ENCODE data around the gene SLC24A2.
"Not testable (repeated sequence)": the region's sequence is repeated elsewhere in the genome, so short reads cannot be mapped to it uniquely, and the experiment has no call there.

Gene SLC24A2

DNA sequence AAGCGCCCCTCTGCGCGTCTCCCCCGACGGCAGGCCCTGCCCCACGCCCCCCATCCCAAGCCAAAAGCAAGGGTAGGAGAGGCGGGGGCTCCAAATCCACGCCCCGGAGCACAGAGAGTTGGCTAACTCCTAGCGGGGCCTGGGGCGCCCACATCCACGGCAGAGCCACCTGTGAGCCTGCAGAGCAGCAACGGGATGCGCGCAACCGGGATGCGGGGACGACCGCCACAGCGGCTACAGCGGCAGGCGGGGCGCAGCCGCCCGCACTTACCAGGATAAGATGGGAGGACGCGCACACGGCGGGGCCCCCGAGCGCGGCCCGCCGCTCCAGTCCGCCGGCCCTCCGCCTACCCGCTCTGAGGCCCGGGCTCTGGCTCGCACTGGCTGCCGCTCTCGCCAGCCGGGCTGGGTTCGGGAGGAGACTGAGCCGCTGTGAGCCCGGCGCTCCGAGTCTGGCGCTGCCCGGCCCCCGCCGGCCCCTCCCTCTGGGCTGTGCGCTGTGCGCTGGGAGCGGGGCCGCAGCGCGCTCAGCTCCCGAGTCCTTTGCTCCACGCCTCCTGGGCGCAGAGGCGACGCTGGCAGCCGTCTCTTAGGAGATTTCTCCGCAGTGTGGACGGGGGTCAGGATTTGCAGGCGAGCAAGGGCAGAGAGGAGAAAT lies at the start of gene SLC24A2:
Gene SLC24A2 (minus strand): TSS at position 424 of the 658 bp plus-strand sequence.
- TF ChIP-seq, protein P1, sequence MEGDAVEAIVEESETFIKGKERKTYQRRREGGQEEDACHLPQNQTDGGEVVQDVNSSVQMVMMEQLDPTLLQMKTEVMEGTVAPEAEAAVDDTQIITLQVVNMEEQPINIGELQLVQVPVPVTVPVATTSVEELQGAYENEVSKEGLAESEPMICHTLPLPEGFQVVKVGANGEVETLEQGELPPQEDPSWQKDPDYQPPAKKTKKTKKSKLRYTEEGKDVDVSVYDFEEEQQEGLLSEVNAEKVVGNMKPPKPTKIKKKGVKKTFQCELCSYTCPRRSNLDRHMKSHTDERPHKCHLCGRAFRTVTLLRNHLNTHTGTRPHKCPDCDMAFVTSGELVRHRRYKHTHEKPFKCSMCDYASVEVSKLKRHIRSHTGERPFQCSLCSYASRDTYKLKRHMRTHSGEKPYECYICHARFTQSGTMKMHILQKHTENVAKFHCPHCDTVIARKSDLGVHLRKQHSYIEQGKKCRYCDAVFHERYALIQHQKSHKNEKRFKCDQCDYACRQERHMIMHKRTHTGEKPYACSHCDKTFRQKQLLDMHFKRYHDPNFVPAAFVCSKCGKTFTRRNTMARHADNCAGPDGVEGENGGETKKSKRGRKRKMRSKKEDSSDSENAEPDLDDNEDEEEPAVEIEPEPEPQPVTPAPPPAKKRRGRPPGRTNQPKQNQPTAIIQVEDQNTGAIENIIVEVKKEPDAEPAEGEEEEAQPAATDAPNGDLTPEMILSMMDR (conservative IDR thresholded peaks at IDR 0.05; ENCODE audit: low read depth), result no peak
- POLR2A ChIA-PET (ENCODE audit: low non-redundant PET), result no interaction called here
- CTCF ChIA-PET, result no interaction called here
- no peak within 1 kb of the TSS for H3K27ac ChIP-seq
- no peak for DNase-seq (ENCODE audit: low spot score)

DNA sequence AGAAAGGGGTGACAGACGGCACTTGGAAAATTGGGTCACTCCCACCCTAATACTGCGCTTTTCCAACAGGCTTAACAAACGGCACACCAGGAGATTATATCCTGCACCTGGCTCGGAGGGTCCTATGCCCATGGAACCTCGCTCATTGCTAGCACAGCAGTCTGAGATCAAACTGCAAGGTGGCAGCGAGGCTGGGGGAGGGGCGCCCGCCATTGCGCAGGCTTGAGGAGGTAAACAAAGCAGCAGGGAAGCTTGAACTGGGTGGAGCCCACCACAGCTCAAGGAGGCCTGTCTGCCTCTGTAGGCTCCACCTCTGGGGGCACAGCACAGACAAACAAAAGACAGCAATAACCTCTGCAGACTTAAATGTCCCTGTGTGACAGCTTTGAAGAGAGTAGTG lies 44.5 kb upstream of the SLC24A2 start:
- CTCF ChIA-PET; POLR2A ChIA-PET (ENCODE audit: low non-redundant PET); DNase-seq (ENCODE audit: low spot score); H3K27ac ChIP-seq: not testable (repeated sequence)

DNA sequence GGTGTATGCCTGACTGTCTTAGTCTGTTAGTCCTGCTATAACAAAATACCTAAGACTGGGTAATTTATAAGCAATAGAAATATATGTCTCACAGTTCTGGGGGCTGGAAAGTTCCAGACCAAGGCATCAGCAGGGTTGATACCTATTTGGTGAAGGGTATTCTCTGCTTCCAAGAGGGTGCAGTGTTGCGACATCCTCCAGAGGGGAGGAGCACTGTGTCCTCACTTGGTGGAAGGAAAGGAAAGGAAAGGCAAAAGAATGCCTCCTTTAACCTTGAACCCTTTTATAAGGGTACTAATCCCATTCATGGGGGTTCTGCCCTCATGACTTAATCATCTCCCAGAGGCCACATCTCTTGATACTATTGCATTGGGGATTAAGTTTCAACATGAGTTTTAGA lies 42.0 kb upstream of the SLC24A2 start:
- ChIA-PET CTCF (no interaction called here), POLR2A (ENCODE audit: low non-redundant PET) (no interaction called here)
- no peak for DNase-seq (ENCODE audit: low spot score)
- TF ChIP-seq, protein P1 (conservative IDR thresholded peaks at IDR 0.05; ENCODE audit: low read depth), result no peak
- no peak overlapping the region for H3K27ac ChIP-seq

DNA sequence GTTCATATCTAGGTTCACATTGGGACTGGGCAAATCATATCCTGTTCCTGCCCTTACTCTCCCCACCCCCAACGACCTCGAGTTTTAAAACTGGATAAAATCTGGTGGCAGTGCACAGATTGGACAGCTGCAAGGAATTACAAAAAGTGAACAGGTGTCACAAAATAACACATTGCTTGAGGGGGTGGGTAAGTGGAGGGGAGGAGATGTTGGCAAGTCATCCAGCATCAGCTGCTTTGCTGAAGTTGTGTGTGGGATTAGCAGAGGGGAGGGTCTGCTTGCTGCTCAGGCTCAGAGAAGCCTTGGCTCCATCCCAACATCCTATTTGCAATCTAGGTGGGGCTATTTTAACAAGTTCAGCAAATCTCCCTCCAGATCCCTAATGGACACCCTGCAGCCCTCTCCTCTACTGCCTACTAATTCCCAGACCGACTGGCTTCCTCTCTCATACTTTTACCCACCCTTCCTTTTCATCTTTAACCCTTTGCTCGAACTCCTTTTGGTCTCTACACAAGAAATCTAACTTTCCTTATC lies 39.8 kb upstream of the SLC24A2 start:
- POLR2A ChIA-PET (ENCODE audit: low non-redundant PET), result no interaction called here
- no peak for DNase-seq (ENCODE audit: low spot score)
- no peak overlapping the region for H3K27ac ChIP-seq
- CTCF ChIA-PET, result no interaction called here
- TF ChIP-seq, protein P1 (conservative IDR thresholded peaks at IDR 0.05; ENCODE audit: low read depth), result no peak

DNA sequence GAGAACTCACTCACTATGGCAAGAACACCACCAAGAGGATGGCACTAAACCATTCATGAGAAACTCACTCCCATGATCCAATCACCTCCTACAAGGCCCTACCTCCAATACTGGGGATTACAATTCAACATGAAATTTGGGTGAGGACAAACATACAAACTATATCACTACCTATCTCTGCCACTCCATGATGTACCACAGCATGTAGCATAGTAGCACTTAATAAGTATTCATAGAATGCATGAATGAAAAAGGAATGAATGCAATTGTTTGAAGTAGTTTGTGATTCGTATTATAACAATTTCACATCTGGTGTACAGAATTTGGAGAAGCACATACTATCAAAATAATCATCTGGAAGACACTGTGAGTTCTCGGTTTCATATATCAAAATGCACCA lies 27.9 kb upstream of the SLC24A2 start:
- ChIA-PET POLR2A (ENCODE audit: low non-redundant PET) (no interaction called here), CTCF (no interaction called here)
- DNase-seq (ENCODE audit: low spot score), result no peak
- TF ChIP-seq, protein P1 (conservative IDR thresholded peaks at IDR 0.05; ENCODE audit: low read depth), result no peak
- H3K27ac ChIP-seq, result no peak overlapping the region

DNA sequence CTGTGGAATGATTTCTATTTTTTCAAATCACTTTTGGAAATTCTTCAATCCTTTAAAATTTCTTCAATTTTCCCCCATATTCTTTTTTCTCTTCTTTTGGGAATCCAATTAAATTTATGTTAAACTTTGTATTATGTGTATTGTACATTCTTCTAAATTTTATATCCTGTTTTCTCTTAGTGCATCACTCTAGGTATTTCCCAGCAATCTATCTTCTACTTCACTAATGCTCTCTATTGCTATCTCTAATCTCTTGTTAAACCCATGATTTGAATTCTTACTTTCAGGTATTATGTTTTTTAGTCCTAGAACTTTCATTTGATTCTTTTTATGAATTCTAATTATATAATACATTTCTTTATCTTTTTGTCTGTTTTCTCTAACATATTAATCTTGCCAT lies 23.4 kb upstream of the SLC24A2 start:
- H3K27ac ChIP-seq, result no peak overlapping the region
- TF ChIP-seq, protein P1 (conservative IDR thresholded peaks at IDR 0.05; ENCODE audit: low read depth), result no peak
- DNase-seq (ENCODE audit: low spot score), result no peak
- CTCF ChIA-PET, result no interaction called here
- POLR2A ChIA-PET (ENCODE audit: low non-redundant PET), result no interaction called here

DNA sequence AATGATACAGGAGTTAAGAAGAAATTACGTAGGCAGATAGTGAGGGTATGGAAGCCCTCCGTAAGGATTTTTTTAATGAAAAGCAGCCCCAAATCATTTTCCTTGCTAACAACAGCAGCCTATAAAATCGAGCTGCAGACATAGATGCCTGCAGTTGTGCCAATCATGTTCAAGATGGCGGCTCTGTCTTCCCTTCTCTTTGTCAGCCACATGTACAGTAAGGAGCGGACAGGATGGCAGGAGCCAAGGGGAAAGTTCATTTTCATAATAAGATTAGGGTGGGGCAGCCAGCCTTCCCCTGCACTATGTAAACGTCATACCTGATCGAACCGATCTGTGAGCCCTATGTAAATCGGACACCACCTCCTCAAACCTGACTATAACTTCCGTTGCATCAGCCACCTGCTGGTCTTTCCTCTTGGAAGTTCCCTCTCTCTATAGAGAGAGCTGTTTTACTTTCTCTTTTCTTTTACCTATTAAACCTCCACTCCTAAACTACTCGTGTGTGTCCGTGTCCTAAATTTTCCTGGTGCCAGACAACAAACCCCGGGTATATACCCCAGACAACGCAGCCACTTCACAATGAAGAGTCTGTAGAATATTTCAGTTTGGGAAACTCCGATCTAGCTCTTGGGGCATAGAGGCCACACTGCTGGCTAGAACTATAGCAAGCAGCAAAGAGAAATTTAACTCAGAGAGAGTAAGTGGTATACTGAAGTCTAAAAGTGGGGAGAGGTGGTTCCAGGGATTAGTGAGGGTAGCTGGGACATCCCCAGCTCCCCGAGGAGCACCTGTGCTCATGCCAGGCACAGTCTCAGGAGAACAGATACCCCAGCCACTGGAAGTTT lies 20.8 kb upstream of the SLC24A2 start:
- ChIA-PET CTCF (no interaction called here), POLR2A (ENCODE audit: low non-redundant PET) (no interaction called here)
- no peak for DNase-seq (ENCODE audit: low spot score)
- TF ChIP-seq, protein P1 (conservative IDR thresholded peaks at IDR 0.05; ENCODE audit: low read depth), result no peak
- H3K27ac ChIP-seq, result no peak overlapping the region
